DND-41 (cell line): ENCODE measurements around the gene SHB.

ENCODE experiments used
- ATAC-seq: fragments of 200-7000 bp; cut with Tn5 transposase; 3 replicates; pipeline ENCODE4 v1.9.1; 2021; ENCODE audit warnings: low read depth; ENCODE audit not compliant: insufficient read depth
- DNase-seq: peaks from one replicate; pipeline ENCODE4 v3.0.0-alpha.2; 2020
- H2AFZ ChIP-seq: 2 replicates; pipeline ENCODE4 v1.6.0; 2012; ENCODE audit warnings: low read depth, low read length
- H3K27ac ChIP-seq: 2 replicates; pipeline ENCODE4 v1.5.1; 2012; ENCODE audit warnings: low read length, inconsistent platforms
- H3K27me3 ChIP-seq: fragments of 200-600 bp; sonication (generic); 2 replicates; pipeline ENCODE4 v1.6.0; 2012; ENCODE audit warnings: low read length, mild to moderate bottlenecking, inconsistent platforms; ENCODE audit not compliant: insufficient read depth, poor library complexity
- H3K36me3 ChIP-seq: 2 replicates; pipeline ENCODE4 v1.5.1; 2012; ENCODE audit warnings: low read length, inconsistent platforms; ENCODE audit not compliant: insufficient read depth
- H3K4me1 ChIP-seq: 2 replicates; pipeline ENCODE4 v1.5.1; 2012; ENCODE audit warnings: mild to moderate bottlenecking, low read length; ENCODE audit not compliant: insufficient read depth
- H3K4me2 ChIP-seq: 2 replicates; pipeline ENCODE4 v1.6.0; 2012; ENCODE audit warnings: mild to moderate bottlenecking, moderate library complexity, low read length, inconsistent platforms; ENCODE audit not compliant: insufficient read depth
- H3K4me3 ChIP-seq, 2 experiments: fragments of 200-600 bp in 1 of 2; shearing (Covaris generic) in 1 of 2; 2 replicates each; pipeline ENCODE4 v1.5.1; 2012 to 2016; ENCODE audit warnings: inconsistent platforms in 2 of 2, low read length in 2 of 2, mild to moderate bottlenecking in 2 of 2, low read depth in 1 of 2, moderate library complexity in 1 of 2
- H3K79me2 ChIP-seq: 2 replicates; pipeline ENCODE4 v1.6.0; 2012; ENCODE audit warnings: low read length, inconsistent platforms; ENCODE audit not compliant: insufficient read depth
- H3K9ac ChIP-seq: 2 replicates; pipeline ENCODE4 v1.6.0; 2012; ENCODE audit warnings: low read depth, mild to moderate bottlenecking, inconsistent platforms, low read length, moderate library complexity
- H3K9me3 ChIP-seq: 2 replicates; pipeline ENCODE4 v1.5.1; 2012; ENCODE audit warnings: low read length, moderate library complexity, mild to moderate bottlenecking, inconsistent platforms; ENCODE audit not compliant: insufficient read depth, severe bottlenecking
- H4K20me1 ChIP-seq: 2 replicates; pipeline ENCODE4 v1.6.0; 2012; ENCODE audit warnings: low read length; ENCODE audit not compliant: insufficient read depth
- EZH2 ChIP-seq: IDR thresholded peaks from 3 replicates; pipeline ENCODE4 v1.6.1; 2012; ENCODE audit warnings: borderline replicate concordance, low read depth, mild to moderate bottlenecking, moderate library complexity, low read length, inconsistent platforms; ENCODE audit not compliant: severe bottlenecking
- TF ChIP-seq, protein P1 (sequence below): IDR thresholded peaks from 2 replicates; pipeline ENCODE4 v1.5.1; 2012; ENCODE audit warnings: borderline replicate concordance, low read length, moderate library complexity, mild to moderate bottlenecking; ENCODE audit not compliant: poor library complexity, severe bottlenecking; ENCODE audit errors: extremely low read depth

SHB gene

GRCh38 chr9:38071470-38072134 is 2.6 kb upstream of the SHB start:
- no peak for DNase-seq
- H3K36me3 ChIP-seq, result no peaks in the 10 kb centered on the region

DNA sequence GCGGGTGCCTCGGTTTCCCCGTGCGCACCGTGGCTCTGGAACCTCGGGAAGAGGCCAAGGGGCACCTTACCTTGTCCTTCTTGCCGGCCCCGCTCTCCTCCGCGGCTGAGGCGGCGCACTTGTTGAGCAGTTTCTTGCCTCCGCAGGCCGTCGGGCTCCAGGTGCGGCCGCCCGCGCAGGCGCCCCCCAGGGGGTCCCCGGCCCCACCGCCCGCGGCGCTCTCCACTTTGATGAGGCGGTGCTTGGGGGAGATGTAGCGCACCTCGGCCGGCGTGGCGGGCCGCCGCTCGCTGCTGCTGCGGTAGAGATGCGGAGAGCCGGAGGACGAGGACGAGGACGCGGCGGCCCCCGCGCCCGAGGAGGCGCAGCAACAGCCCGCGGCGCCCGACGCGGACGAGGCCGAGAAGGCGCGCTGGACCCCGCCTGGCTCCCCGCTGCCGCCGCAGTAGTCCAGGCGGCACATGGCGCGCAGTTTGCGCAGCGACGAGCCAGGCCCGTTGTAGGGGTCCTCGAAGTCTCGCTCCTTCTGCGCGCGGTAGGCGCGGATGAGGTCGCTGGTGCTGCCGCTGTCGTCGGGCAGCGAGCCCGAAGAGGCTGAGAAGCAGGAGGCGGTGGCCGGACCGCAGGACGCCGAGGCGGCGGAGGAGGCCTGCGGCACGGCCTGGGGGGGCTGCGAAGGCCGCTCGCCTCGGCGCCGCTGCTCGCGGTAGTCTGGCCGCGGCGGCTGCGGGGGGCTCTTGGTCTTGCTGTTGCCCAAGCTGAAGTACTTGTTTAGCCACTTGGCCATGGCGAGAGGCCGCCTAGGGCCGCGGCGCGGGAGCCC is 957 bp downstream of the SHB start:
- Histone ChIP-seq H3K4me3 (peak overlapping the region; percentile 15 to 80; a peak in 3 of 4 replicates), H3K9me3 (no peaks in the 10 kb centered on the region), H3K36me3 (no peaks in the 10 kb centered on the region), H3K79me2 (no peaks in the 10 kb centered on the region), H3K27ac (no peak overlapping the region), H4K20me1 (peaks cover 18% of the 10 kb centered on the region), H3K9ac (peak overlapping the region; percentile 77), H2AFZ (peak overlapping the region; percentile 90), H3K4me1 (peaks cover 39% of the 10 kb centered on the region), H3K4me2 (peak overlapping the region; percentile 87), H3K27me3 (peaks cover 20% of the 10 kb centered on the region)
- peak; percentile 94 for TF ChIP-seq EZH2
- TF ChIP-seq, protein P1, sequence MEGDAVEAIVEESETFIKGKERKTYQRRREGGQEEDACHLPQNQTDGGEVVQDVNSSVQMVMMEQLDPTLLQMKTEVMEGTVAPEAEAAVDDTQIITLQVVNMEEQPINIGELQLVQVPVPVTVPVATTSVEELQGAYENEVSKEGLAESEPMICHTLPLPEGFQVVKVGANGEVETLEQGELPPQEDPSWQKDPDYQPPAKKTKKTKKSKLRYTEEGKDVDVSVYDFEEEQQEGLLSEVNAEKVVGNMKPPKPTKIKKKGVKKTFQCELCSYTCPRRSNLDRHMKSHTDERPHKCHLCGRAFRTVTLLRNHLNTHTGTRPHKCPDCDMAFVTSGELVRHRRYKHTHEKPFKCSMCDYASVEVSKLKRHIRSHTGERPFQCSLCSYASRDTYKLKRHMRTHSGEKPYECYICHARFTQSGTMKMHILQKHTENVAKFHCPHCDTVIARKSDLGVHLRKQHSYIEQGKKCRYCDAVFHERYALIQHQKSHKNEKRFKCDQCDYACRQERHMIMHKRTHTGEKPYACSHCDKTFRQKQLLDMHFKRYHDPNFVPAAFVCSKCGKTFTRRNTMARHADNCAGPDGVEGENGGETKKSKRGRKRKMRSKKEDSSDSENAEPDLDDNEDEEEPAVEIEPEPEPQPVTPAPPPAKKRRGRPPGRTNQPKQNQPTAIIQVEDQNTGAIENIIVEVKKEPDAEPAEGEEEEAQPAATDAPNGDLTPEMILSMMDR, result no peak
- peak; percentile 21 for DNase-seq
- no peak for ATAC-seq

More at GRCh38 chr9:38071470-38072134, 2.6 kb upstream of the SHB start:
- no peak for TF ChIP-seq EZH2
- TF ChIP-seq, protein P1, result no peak
- Histone ChIP-seq H3K4me1 (peaks cover 29% of the 10 kb centered on the region), H2AFZ (no peak overlapping the region), H3K27me3 (peaks cover 20% of the 10 kb centered on the region), H3K9ac (no peak overlapping the region), H3K27ac (no peak overlapping the region), H4K20me1 (peaks cover 10% of the 10 kb centered on the region), H3K4me3 (no peak overlapping the region), H3K9me3 (no peaks in the 10 kb centered on the region), H3K79me2 (no peaks in the 10 kb centered on the region), H3K4me2 (no peak overlapping the region)
- ATAC-seq, result no peak

DNA sequence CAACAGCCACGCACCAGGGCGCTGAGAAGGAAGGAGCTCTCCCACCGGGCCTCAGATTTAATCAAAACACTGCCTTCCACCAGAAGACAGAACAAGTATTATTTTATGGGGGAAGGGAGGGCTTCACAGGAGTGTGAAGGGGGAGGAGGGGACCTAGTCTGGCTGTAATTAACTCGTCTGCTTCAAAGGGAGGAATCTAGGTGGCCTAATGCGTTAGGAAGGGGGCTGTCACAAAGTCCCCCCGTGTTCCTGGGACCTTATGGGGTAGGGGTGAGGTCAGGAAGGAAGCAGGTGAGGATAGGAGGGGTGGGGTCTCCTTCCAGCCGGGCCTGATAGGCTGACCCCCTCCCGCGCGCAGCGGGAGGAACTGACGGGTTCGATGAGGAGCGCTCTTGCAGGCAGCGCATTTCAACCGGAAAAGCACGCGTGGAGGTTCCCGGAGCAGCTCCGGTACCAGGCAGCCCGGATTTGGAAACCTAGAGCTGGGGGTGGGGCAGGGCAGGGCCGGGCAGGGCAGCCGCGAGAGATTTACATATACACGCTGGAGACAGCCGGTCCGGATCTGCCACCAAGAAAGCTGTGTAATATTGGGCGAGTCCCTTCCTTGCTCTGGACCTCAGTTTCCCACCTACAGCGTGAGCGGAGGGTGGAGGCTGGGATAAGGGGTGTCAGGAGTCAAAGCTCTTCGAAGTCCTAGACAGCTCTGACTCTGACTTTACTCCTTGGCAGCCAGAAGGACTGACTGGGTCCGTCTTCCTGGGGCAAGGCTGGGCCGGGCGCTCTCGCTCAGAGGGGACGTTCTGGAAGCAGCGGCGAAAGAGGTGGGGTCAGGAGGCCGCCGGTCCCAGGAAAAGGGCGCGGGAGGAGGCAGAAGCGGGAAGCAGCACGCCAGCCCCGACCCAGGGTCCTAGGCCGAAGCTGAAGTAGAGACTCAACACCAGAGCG is 1.8 kb downstream of the SHB start:
- H3K79me2 ChIP-seq, result no peaks in the 10 kb centered on the region
- peaks cover 39% of the 10 kb centered on the region for H3K4me1 ChIP-seq
- ATAC-seq (no peak), DNase-seq (no peak)
- no peaks in the 10 kb centered on the region for H3K36me3 ChIP-seq
- peaks cover 20% of the 10 kb centered on the region for H3K27me3 ChIP-seq
- H3K4me3 ChIP-seq, result peak overlapping the region in 1 of 2 experiments; percentile 80; a peak in 2 of 4 replicates
- no peak overlapping the region for H3K27ac ChIP-seq
- TF ChIP-seq EZH2, result no peak
- TF ChIP-seq, protein P1, result no peak
- peak overlapping the region; percentile 87 for H3K4me2 ChIP-seq
- no peak overlapping the region for H2AFZ ChIP-seq
- peaks cover 18% of the 10 kb centered on the region for H4K20me1 ChIP-seq
- peak overlapping the region; percentile 77; the same call in 1 of the 2 replicates for H3K9ac ChIP-seq
- H3K9me3 ChIP-seq, result no peaks in the 10 kb centered on the region
